Measurements from ENCODE around the gene RGS7BP.

DNA sequence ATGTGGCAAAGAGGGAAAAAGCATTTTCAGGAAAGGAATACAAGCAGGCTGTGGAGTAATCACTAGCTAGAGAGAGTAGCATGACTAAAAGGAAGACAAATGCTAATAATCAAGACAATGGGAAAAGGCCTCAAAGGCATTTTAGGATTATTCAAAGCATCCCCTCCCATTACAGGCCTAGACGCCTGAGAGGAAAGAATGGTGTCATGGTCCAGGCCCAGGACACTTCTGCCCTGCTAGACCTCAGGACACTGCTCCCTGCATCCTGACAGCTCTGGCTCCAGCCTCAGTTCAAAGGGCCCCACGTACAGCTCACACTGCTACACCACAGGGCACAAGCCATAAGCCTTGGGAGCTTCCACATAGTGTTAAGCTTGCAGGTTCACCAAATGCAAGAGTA is 143.7 kb downstream of the RGS7BP start:
- TF ChIP-seq, protein P1, sequence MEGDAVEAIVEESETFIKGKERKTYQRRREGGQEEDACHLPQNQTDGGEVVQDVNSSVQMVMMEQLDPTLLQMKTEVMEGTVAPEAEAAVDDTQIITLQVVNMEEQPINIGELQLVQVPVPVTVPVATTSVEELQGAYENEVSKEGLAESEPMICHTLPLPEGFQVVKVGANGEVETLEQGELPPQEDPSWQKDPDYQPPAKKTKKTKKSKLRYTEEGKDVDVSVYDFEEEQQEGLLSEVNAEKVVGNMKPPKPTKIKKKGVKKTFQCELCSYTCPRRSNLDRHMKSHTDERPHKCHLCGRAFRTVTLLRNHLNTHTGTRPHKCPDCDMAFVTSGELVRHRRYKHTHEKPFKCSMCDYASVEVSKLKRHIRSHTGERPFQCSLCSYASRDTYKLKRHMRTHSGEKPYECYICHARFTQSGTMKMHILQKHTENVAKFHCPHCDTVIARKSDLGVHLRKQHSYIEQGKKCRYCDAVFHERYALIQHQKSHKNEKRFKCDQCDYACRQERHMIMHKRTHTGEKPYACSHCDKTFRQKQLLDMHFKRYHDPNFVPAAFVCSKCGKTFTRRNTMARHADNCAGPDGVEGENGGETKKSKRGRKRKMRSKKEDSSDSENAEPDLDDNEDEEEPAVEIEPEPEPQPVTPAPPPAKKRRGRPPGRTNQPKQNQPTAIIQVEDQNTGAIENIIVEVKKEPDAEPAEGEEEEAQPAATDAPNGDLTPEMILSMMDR (IDR thresholded peaks at IDR 0.05), result no peak
- TF ChIP-seq ZBTB21 (CRISPR knock-in tag; IDR thresholded peaks at IDR 0.05; ENCODE audit: borderline replicate concordance) (no peak), MYBL2 (CRISPR knock-in tag; IDR thresholded peaks at IDR 0.05) (no peak), NR3C1 (CRISPR knock-in tag; conservative IDR thresholded peaks at IDR 0.05; ENCODE audit: low read depth) (no peak), CBFB (CRISPR knock-in tag; IDR thresholded peaks at IDR 0.05; ENCODE audit: low read depth) (no peak), JAZF1 (CRISPR knock-in tag; IDR thresholded peaks at IDR 0.05) (no peak), GABPB1 (CRISPR knock-in tag; IDR thresholded peaks at IDR 0.05) (no peak)
- TF ChIP-seq, protein P2, sequence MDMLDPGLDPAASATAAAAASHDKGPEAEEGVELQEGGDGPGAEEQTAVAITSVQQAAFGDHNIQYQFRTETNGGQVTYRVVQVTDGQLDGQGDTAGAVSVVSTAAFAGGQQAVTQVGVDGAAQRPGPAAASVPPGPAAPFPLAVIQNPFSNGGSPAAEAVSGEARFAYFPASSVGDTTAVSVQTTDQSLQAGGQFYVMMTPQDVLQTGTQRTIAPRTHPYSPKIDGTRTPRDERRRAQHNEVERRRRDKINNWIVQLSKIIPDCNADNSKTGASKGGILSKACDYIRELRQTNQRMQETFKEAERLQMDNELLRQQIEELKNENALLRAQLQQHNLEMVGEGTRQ (CRISPR knock-in tag; IDR thresholded peaks at IDR 0.05), result no peak
- TF ChIP-seq, protein P3, sequence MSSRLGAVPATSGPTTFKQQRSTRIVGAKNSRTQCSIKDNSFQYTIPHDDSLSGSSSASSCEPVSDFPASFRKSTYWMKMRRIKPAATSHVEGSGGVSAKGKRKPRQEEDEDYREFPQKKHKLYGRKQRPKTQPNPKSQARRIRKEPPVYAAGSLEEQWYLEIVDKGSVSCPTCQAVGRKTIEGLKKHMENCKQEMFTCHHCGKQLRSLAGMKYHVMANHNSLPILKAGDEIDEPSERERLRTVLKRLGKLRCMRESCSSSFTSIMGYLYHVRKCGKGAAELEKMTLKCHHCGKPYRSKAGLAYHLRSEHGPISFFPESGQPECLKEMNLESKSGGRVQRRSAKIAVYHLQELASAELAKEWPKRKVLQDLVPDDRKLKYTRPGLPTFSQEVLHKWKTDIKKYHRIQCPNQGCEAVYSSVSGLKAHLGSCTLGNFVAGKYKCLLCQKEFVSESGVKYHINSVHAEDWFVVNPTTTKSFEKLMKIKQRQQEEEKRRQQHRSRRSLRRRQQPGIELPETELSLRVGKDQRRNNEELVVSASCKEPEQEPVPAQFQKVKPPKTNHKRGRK (CRISPR knock-in tag; IDR thresholded peaks at IDR 0.05; ENCODE audit: borderline replicate concordance), result no peak

All from WTC11 (cell line).